ENCODE data around the gene SESN1.

SESN1 gene

DNA sequence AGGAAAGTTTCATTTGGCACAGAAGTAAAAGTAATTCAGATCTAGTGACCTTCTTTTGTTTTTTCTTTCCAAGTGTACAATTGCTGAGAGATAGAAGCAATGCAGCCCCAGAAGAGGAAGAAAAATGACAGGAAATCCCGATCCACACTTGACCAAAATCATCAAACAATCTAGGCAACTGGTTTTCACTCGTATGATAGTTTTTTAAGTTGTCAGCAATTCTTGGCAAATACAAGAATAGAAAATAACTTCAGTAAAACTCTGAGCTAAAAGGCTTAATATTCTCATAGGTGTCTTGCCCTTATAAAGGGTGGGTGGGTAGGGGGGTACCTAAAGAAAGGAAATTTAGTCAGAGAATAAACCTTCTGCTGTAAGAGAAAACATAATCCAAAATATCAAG lies 36.0 kb downstream of the SESN1 start:
- DNase-seq = no peak

DNA sequence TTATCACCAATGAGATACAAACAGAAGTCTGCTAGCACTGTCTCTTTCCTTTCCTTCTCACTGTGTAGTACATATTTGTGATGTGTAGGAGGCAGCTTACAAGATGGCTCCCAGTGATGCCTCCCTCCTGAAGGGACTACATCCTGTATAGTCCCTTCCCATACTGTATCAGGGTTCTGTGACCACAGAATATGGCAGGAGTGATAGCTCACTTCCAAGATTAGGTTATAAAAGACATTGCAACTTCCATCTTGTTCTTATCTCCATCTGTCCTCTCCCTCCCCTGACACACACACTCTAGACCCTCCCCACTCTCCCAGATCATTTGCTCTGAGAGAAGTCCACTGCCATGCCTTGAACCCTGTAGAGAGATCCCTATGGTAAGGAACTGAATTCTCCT lies 38.0 kb downstream of the SESN1 start:
- DNase-seq = no peak

DNA sequence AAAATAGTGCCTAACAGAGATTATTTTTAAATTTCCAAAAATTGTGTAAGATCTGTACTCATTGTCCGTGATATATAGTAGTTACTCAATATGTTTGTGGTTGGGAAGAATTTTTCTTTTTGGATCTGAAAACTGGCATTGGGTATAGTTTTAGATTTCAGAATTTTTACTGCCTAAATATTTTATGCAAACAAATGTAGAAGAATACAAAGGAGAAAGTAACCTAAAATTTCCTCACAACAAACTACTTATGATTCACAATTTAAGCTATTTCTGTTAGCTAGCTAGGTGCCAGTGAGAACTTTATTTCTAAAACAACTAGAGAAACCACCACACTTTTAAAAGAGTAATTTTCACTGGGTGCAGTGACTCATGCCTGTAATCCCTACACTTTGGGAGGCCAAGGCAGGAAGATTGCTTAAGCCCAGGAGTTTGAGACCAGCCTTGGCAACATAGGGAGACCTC lies 38.8 kb downstream of the SESN1 start:
- no peak for DNase-seq

DNA sequence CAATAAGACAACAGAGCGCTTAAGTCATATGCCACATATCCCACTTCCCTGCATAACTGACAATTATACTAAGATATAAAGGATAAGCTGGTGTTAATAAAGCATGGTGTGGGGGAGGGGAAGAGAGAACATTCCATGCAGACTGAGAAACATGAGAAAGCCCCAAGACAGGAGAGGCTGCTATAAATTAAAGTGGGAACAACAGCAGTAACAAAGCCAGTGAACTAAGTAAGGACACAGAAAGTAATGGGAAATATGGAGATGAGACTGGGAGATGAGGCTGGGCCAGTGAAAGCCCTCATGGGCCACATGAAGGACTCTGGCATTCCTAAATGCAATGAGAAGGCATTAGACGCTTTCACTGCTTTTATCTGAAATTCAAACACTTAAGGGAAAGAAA lies 41.3 kb downstream of the SESN1 start:
- no peak for DNase-seq

DNA sequence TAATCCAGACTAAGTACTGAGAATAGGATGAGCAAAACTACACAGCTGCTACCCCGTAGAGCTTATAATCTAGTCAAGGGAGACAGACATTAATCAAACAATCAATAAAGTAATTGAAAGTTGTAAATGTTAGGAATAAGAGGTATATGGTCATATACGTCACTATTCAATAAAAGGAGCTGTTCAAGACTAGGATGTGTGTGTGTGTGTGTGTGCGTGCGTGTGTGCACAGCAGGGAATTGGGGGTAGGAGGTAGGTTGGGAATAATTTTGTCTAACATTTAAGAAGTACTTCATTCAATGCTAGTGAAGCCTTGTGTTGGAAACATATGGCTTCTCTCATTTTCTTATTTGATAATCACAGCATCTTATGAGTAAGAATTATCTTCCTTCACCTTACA lies 41.8 kb downstream of the SESN1 start:
- DNase-seq = no peak

DNA sequence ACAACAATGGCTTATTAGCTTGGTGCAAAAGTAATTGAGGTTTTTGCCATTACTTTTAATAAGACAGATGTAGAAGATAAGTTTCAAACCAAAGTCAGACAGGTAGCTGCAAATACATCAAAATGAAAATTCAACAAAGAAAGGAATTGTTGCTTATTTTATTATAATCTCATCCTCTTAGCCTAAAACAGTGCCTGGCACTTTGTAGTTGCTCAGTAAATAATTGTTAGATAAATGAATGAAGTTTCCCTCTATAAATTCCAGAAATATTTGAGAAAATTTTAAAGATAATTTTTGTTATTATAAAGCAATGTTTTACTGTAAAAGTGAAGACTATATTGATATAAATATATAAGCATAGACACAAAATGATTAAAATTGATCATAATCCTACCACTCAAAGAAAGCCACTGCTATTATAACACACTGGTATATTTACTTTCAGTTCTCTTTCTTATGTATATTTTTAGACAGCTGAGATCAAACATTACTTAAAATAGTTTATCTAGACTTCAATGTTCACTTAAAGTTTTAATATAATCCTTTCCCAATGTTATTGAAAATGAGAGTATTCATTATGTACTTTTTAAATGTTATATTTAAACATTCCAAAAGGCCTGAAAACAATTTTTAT lies 42.5 kb downstream of the SESN1 start:
- no peak for DNase-seq

DNA sequence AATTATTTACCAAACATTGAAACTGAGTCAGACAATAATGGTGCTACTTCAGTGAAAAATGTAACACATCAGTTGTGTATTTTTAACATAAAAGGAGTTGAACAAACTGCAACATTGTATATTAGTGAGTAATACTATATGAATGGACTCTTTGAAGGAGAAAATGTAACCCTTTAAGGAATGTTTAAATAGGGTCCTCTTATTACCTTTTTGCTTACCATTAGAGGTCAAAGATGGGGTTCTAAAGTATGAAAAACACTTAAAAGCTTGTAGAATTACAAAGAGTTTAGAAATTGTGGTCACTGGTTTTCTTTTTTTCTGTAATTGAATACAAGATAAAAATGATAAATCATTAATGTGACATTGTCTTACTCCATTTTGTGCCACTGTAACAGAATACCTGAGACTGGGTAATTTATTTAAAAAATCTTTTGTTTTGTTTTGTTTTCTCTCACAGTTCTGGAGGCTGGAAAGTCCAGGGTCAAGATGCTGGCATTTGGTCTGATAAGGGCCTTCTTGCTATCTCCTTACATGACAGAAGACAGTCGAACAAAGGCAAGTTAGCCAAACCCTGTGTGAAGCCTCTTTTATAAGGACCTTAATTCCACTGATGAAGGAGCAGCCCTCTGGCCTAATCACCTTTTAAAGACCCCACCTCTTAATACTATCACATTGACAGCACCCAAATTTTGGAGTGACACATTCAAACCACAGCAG lies 43.2 kb downstream of the SESN1 start:
- no peak for DNase-seq

DNA sequence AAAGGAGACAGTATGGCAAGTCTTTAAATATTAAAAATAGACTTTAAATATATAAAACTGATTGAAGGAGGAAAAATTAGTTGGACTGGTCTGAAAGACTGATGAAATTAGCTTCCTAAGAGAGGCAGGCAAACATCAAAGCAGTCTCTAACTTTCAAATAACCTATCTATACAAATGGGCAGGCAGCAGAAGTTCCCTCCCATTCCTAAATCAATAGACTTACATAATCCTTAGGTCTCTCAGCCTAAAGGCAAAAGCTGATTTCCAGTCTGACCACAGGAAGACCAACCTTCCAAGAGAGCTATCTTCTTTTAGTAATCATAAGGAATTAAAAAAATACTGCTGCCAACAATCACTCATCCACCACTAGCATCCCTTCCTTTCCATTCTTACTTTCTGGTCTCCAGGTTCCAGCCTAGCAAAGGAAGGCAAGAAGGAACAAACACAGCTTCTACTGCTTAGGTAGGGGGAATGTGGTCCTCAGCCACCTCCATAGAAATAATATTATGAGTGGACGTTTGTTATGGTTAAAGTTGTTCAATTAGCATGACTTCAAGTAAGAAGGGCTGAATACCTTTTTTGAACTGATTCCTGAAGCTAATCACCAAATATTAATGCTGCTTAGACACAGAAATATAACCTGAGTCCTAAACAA lies 44.1 kb downstream of the SESN1 start:
- no peak for DNase-seq

DNA sequence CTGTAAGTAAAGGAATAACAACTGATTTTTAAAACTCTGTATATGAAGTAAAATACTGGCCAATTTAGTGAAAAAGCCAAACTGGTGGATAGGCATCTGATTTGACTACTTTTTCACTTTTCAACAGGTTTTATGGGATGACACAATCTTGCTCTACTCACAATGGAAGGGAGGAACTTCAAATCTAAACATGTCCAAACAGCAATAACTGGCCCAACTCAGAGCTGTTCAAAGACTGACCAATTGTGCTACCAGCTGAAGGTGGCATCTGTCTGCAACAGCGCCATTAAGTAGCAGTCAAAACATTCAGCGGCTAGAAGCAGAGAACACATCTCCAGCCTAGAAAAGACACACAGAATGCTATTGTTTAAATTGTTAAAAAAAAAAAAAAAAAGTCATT lies 44.6 kb downstream of the SESN1 start:
- no peak for DNase-seq

DNA sequence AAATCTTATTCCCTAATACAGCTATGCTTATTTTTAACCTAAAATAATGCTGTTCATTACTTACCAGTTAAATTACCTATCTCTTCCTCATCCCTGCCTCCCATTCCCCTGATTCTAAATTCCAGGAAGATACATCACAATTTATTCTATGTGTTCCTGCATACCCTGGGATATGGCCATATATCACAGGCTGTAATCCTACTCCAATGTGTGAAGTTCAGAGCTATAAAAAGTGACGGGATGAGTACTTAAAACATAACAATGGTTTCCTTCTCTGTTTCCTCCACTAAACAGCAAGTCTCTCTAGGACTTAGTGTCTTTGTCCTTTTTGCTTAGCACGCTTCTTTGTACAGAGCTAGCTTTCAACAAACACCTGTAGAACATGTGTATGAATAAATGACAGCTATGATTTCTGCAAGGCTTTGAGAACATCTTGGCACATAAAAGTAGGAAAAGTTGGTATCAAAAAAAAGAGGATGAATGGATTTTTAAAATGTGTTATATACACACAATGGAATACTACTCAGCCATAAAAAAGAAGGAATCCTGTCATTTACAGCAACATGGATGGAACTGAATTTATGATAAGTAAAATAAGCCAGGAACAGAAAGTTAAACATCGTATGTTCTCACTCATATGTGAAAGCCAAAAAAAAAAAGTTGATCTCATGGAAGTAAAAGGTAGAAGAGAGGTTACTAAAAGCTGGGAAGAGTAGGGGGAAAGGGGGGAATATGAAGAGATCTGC lies 45.8 kb downstream of the SESN1 start:
- no peak for DNase-seq

DNA sequence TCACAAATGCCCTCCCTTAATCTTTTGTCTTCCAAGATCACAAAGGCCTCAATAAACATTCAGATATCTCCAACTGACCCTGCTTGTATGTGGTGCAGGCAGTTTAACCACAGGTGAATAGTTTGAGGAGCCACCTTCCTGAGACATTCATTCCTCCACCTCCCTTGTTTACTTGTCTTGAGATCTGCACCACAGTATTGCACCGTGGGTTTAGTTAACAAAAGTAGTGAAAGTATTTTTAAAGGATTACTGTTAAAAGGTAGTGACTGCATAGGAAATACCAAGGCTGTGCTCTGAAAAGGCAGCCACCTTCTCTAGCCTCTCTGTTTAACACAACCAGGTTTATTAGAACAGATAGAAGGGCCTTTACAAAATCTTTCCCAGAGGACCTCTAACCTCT lies 46.5 kb downstream of the SESN1 start:
- no peak for DNase-seq

DNA sequence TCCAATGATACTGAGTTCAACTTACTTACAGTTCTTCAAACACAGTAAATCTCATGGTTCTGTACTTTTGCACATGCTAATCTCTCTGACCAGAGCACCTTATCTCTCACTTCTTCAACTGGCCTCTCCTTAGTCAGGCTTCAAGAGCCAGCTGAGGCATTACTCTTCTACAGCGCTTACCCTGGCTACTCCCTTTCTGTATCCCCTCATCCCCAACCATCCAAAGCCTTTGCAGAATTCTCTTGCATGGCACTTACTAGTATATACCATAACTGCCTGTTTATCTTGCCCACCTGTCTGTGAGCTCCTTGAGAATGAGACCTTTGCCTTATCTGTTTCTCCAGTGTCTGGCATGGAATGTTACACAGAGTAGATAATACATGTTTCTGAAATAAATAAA lies 49.2 kb downstream of the SESN1 start:
- no peak for DNase-seq

DNA sequence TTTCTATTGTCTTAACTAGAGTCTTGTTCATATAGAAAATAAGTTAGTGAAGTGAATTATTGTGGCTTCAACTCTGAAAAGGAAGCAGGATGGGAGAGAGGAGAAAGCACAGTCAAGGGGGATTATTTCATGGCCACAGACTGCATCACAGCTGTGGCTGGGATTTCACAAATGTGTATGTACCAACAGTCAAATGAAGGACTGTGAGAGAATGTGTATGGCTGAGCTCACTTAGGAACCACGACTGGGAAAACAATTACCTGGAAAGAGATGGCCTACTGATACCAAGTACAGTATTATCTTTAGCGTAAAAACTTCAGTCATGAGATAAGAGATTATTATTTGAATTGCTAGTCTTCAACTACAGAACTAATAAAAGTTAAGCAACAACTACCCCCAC lies 54.9 kb downstream of the SESN1 start:
- DNase-seq = no peak

DNA sequence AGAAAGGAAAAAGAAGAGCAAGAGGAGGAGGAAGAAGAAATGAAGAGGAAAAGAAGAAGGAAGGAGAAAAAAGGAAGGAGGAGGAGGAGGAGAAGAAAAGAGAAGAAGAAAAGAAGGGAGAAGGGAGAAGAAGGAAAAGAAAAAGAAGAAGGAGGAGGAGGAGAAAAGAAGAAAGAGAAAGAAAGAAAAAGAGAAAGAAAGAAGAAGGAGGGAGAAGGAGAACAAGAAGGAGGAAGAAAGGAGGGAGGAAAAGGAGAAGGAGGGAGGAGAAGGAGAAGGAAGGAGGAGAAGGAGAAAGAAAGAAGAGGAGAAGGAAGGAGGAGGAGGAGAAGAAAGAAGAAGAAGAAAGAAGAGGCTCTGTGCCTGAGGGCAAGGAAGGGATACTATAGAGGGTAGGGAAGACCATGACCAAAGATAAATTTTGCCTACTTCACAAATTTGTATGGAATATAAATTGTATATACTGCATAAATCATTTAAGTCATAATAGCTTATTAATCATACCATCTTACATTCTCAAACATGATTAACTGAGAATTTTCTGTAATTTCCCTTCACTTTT lies 55.7 kb downstream of the SESN1 start:
- no peak for DNase-seq

DNA sequence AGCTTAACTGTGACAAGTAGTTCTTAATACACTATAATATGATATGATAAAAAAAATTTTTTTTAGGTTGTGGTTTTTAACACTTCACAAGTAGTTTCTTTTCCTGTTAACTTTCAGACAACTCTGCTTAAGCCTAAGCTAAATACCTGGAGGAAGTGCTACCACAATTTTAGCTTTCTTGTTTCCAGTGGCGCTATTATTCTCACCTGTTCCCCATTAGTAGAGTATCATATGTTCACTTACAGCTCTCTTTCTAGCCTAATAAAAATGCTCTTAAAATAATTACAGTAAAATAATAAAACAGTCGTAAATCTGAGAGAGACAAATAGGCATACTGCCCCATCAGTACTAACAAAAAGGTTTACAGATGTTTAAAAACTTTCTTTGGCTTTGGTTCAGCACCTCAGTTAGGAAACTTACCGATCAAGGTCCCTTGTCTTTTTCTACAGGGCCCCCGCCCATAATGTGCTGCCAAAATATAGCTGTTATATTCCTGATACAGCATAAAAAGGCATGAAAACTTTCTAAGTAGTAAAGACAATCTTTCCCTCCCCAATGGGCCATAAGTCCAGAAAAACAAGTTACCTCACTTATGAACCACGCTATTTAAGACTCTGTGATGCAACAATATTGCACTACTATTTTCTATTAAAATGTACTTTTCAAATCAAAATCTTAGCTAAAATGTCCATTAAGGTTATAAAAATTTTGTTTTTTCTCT lies 57.9 kb downstream of the SESN1 start:
- DNase-seq = no peak

DNA sequence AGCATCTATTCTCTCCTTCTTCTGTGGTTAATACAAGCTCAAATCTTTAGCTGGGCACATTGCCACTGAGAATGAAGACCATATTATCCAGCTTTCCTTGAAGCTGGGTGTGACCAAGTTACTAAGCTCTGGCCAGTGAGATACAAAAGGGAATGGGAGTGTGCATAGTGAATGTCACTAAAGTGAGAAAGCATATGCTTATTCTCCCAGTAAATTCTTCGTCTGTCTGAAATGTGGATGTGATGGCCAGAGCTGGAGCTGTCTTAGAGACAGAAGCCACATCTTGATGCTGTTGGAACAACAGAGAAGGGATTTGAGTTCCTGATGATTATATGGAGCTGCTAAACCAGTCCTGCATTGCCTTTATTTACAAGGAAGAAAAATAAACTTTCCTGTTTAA lies 60.1 kb downstream of the SESN1 start:
- no peak for DNase-seq

DNA sequence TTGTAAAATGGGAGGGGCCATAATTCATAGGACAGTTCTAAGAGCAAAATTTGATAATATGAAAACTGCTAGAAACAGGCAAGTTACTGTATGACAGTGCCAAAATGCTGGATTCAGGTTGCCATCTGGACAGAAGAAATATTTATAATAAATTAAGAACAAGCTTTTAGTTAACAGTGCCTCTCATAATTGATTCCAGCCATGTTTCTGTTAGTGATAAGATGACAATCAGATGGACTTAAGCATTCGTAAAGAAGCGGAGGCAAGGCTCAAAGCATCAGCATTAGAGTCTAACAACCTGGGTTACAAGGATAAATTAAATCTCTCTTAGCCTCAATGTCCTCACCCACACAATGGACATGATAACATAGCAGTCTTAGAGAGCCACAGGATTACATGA lies 61.0 kb downstream of the SESN1 start:
- no peak for DNase-seq

DNA sequence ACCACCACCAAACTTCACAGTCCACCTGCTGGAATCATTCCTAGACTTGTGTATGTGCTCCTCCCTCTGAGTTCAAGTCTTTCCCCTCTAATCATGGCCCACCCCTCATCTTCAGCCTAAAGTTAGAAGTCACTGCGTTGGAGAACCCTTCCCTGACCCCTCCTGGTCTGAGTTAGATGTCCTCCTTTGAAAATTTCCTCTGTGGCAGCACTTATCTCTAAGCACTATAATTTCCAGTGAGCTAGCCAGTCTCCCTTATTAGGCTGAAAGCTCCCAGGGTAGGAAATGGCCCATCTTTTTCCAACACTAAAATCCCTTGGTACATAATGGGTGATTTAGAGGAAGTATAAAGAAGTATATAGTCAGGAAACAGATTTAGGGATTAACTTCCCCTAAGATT lies 63.2 kb downstream of the SESN1 start:
- no peak for DNase-seq

DNA sequence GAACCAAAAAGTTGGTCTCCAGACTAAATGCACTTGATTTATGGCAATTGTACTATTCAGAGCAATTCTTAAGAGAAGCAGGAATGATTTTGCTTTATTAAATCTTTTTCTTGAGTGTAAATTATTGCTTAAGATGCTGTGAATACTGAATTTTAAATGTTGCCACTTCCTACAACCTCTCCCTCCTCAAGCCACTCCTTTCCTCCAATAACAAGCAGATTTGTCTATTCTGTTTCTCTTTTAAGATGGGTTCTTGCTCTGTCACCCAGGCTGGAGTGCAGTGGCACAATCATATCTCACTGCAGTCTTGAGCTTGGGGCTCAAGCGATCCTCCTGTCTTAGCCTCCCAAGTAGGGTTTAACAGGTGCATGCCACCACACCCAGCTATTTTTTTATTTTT lies 65.3 kb downstream of the SESN1 start:
- no peak for DNase-seq

DNA sequence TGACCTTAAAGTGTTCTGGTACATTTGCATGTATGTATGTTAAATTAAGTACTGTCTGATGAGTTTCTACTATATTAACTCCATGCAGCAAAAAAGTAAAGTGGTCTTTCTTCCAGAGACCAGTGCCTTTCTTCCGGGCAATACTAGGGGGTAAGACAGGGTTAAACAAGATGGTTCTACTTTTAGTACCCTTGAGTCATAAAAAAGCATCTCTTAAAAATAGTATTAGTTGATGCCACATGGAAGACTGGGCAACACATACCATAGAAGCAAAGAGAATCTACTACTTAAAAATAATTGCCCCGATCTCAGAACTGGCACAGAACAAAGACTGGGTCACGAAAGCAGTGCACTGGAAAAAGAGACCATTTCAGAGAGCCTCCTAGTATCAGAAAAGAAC lies 66.2 kb downstream of the SESN1 start:
- DNase-seq = no peak

DNA sequence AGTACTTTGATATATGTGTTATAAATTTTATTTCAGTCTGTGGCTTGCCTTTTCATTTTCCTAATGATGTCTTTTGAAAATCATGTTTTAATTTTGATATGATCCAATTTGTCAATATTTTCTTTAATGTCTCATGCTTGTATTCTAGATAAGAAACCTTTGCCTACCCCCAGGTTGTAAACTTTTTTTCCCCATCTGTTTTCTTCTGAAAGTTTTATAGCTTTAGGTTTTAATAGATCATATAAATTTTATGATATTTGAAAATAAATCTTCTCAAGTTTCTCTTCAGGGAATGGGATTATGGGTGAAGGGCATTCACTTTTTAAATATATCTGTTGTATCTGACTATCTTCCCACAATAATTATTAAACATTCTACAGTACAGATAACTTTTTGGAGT lies 66.7 kb downstream of the SESN1 start:
- no peak for DNase-seq

DNA sequence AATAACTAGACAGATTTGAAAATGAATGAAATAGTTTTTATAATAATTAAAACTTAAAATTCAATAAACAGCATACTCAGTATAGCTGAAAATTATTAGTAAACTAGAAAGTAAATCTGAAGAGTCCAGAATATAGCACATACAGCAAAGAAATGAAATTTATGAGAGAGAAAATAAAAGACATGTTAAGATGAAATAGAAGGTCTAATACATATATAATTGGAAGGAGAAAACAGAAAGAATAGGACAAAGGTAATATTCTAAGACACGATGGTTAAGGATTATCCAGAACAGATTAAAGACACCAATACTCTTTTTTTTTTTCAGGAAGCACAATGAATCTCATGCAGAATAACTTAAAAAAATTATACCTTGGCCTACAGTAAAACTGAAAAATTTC lies 69.0 kb downstream of the SESN1 start:
- DNase-seq = no peak

DNA sequence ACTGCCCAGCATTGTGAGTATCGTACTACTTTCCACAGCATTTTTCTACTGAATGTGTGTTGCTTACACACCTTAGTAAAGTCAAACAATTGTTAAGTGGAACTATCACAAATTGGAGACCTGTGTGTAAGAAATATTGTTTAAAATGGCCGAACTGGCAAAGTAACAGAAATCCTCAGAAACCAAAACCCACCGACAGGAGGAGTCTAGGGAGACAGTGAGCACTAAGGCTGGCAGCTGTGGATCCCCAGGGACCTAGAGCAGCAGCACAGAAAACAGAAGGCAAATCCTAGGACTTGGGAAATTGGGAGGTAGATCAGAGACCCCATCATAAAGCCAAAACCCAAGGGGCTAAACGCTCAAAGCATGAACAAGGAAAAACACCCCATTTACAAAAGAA lies 69.9 kb downstream of the SESN1 start:
- no peak for DNase-seq
